ENCODE results near the gene ITPA. TPM values are rescaled to one million over a fixed set of nuclear protein-coding genes. Genes with fewer than 3 reads are reported as not detected.

The ITPA gene
- total RNA-seq, 1 experiment from 2014 or later: 77.3 TPM

DNA sequence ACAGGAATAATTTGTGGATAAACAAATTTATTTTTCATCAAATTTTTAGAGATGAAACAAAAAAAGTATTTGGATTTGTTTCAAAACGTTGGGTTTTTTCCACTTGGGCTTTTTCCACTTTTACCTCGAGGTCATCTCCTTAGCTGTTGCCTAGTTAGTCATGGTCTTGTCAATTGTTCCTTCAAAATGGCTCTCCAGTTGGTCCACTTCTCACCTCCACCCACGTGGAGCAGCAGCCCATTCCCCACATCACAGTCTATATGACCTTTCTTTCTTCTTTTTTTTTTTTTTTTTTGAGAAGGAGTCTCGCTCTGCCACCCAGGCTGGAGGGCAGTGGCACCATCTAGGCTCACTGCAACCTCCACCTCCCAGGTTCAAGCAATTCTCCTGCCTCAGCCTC lies 36.4 kb downstream of the ITPA start:
- Histone ChIP-seq H3K4me3 (replicated peaks in 1 of 2; ENCODE audit: low read depth in 1 of 2, low read length in 2 of 2) (no peak overlapping the region), H4K20me1 (ENCODE audit: insufficient read depth) (no peaks in the 10 kb centered on the region), H3K27ac (ENCODE audit: low read depth, low read length) (no peak overlapping the region), H3K4me1 (ENCODE audit: control insufficient read depth in 1 of 2, insufficient read depth in 2 of 2, low read length in 2 of 2) (peaks cover 0 to 1% of the 10 kb centered on the region in 2 experiments; a peak in 2 of 4 replicates), H3K36me3 (ENCODE audit: control insufficient read depth in 1 of 2, insufficient read depth in 2 of 2, low read length in 2 of 2) (no peaks in the 10 kb centered on the region), H3K27me3 (ENCODE audit: insufficient read depth, low read length) (no peaks in the 10 kb centered on the region), H2AFZ (ENCODE audit: low read depth, low read length, poor library complexity, severe bottlenecking) (no peak overlapping the region), H3K9ac (ENCODE audit: low read length) (no peak overlapping the region), H3K9me3 (ENCODE audit: control insufficient read depth in 1 of 2, insufficient read depth in 1 of 2, low read depth in 1 of 2, low read length in 2 of 2) (no peaks in the 10 kb centered on the region), H3K9me2 (ENCODE audit: insufficient read depth) (no peaks in the 10 kb centered on the region), H3K4me2 (ENCODE audit: low read length) (no peak overlapping the region), H3K79me2 (ENCODE audit: insufficient read depth, low read length) (no peaks in the 10 kb centered on the region)
- BruUV-seq (replicated peaks): no TSS peak
- ChIA-PET CTCF (interaction anchor here (0.7 kb wide), 1 partner anchor 8 kb away, joined by 4 read pairs; no protein-coding TSS in a partner anchor), RAD21 (ENCODE audit: low non-redundant PET in 1 of 2, low total read pairs in 2 of 2, uncharacterized antibody in 2 of 2, unreplicated experiment in 2 of 2) (no interaction called here), POLR2A (interaction anchor here (0.7 kb wide), 1 partner anchor 315 kb away, joined by 3 read pairs; no protein-coding TSS in a partner anchor)
- intact Hi-C loops (cut with micrococcal nuclease): no loop called here
- ATAC-seq (no peak), DNase-seq (ENCODE audit: low read depth, low spot score) (no peak)
- TF ChIP-seq, protein P1, sequence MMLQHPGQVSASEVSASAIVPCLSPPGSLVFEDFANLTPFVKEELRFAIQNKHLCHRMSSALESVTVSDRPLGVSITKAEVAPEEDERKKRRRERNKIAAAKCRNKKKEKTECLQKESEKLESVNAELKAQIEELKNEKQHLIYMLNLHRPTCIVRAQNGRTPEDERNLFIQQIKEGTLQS (IDR thresholded peaks at IDR 0.05): no peak
- TF ChIP-seq ZFX (IDR thresholded peaks at IDR 0.05): no peak
- TF ChIP-seq, protein P2, sequence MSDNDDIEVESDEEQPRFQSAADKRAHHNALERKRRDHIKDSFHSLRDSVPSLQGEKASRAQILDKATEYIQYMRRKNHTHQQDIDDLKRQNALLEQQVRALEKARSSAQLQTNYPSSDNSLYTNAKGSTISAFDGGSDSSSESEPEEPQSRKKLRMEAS (IDR thresholded peaks at IDR 0.05): no peak
- no peak for TF ChIP-seq POLR2AphosphoS5 (IDR thresholded peaks at IDR 0.05; ENCODE audit: low read depth, low read length)
- no peak for TF ChIP-seq CEBPB (IDR thresholded peaks at IDR 0.05; ENCODE audit: low read depth)
- TF ChIP-seq, protein P3, sequence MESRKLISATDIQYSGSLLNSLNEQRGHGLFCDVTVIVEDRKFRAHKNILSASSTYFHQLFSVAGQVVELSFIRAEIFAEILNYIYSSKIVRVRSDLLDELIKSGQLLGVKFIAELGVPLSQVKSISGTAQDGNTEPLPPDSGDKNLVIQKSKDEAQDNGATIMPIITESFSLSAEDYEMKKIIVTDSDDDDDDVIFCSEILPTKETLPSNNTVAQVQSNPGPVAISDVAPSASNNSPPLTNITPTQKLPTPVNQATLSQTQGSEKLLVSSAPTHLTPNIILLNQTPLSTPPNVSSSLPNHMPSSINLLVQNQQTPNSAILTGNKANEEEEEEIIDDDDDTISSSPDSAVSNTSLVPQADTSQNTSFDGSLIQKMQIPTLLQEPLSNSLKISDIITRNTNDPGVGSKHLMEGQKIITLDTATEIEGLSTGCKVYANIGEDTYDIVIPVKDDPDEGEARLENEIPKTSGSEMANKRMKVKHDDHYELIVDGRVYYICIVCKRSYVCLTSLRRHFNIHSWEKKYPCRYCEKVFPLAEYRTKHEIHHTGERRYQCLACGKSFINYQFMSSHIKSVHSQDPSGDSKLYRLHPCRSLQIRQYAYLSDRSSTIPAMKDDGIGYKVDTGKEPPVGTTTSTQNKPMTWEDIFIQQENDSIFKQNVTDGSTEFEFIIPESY (IDR thresholded peaks at IDR 0.05; ENCODE audit: extremely low read depth, insufficient replicate concordance, low read length): no peak
- TF ChIP-seq EZH2 (IDR thresholded peaks at IDR 0.05): no peak

DNA sequence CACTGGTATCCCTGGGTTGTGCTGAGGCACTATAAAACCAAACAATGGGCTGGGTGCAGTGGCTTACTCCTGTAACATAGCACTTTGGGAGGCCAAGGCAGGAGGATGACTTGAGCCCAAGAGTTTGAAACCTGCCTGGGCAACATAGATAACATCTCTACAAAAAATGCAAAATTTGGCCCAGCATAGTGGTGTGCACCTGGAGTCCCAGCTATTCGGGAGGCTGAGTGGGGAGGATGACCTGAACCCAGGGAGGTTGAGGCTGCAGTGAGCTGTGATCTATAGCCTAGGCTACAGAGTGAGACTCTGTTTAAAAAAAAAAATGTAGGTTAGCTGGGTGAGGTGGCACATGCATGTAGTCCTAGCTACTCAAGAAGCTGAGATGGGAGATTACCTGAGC lies 37.4 kb downstream of the ITPA start:
- Histone ChIP-seq H3K36me3 (ENCODE audit: control insufficient read depth in 1 of 2, insufficient read depth in 2 of 2, low read length in 2 of 2) (no peaks in the 10 kb centered on the region), H3K4me3 (replicated peaks in 1 of 2; ENCODE audit: low read depth in 1 of 2, low read length in 2 of 2) (no peak overlapping the region), H3K9me3 (ENCODE audit: control insufficient read depth in 1 of 2, insufficient read depth in 1 of 2, low read depth in 1 of 2, low read length in 2 of 2) (no peaks in the 10 kb centered on the region), H3K4me1 (ENCODE audit: control insufficient read depth in 1 of 2, insufficient read depth in 2 of 2, low read length in 2 of 2) (no peaks in the 10 kb centered on the region; a peak in 1 of 4 replicates), H2AFZ (ENCODE audit: low read depth, low read length, poor library complexity, severe bottlenecking) (no peak overlapping the region), H3K79me2 (ENCODE audit: insufficient read depth, low read length) (no peaks in the 10 kb centered on the region), H3K9me2 (ENCODE audit: insufficient read depth) (no peaks in the 10 kb centered on the region), H3K9ac (ENCODE audit: low read length) (no peak overlapping the region), H3K27ac (ENCODE audit: low read depth, low read length) (no peak overlapping the region), H4K20me1 (ENCODE audit: insufficient read depth) (no peaks in the 10 kb centered on the region), H3K27me3 (ENCODE audit: insufficient read depth, low read length) (no peaks in the 10 kb centered on the region), H3K4me2 (ENCODE audit: low read length) (no peak overlapping the region)
- BruUV-seq (replicated peaks): no TSS peak
- CTCF ChIA-PET: interaction anchor here (1.7 kb wide), 1 partner anchor 30 kb away, joined by 5 read pairs; no protein-coding TSS in a partner anchor
- DNase-seq (ENCODE audit: low read depth, low spot score): no peak
- RAD21 ChIA-PET (ENCODE audit: low non-redundant PET in 1 of 2, low total read pairs in 2 of 2, uncharacterized antibody in 2 of 2, unreplicated experiment in 2 of 2): no interaction called here
- no peak for ATAC-seq
- intact Hi-C loops (cut with micrococcal nuclease): no loop called here
- POLR2A ChIA-PET: no interaction called here
- TF ChIP-seq FOSL1 (IDR thresholded peaks at IDR 0.05; ENCODE audit: low read depth): no peak
- no peak for TF ChIP-seq SIN3A (IDR thresholded peaks at IDR 0.05; ENCODE audit: low read depth)
- no peak for TF ChIP-seq EZH2phosphoT487 (IDR thresholded peaks at IDR 0.05; ENCODE audit: borderline replicate concordance)
- no peak for TF ChIP-seq EZH2 (IDR thresholded peaks at IDR 0.05)
- TF ChIP-seq, protein P4, sequence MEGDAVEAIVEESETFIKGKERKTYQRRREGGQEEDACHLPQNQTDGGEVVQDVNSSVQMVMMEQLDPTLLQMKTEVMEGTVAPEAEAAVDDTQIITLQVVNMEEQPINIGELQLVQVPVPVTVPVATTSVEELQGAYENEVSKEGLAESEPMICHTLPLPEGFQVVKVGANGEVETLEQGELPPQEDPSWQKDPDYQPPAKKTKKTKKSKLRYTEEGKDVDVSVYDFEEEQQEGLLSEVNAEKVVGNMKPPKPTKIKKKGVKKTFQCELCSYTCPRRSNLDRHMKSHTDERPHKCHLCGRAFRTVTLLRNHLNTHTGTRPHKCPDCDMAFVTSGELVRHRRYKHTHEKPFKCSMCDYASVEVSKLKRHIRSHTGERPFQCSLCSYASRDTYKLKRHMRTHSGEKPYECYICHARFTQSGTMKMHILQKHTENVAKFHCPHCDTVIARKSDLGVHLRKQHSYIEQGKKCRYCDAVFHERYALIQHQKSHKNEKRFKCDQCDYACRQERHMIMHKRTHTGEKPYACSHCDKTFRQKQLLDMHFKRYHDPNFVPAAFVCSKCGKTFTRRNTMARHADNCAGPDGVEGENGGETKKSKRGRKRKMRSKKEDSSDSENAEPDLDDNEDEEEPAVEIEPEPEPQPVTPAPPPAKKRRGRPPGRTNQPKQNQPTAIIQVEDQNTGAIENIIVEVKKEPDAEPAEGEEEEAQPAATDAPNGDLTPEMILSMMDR (IDR thresholded peaks at IDR 0.05 in 2 of 3, conservative IDR thresholded peaks at IDR 0.05 in 1 of 3; ENCODE audit: borderline replicate concordance in 1 of 3, insufficient read depth in 1 of 3, low read depth in 2 of 3, low read length in 2 of 3): no peak
- TF ChIP-seq EGR1 (IDR thresholded peaks at IDR 0.05; ENCODE audit: low read depth): no peak
- TF ChIP-seq, protein P1 (IDR thresholded peaks at IDR 0.05): no peak
- TF ChIP-seq ZFX (IDR thresholded peaks at IDR 0.05): no peak
- TF ChIP-seq CEBPB (IDR thresholded peaks at IDR 0.05; ENCODE audit: low read depth): no peak
- TF ChIP-seq RAD21 (IDR thresholded peaks at IDR 0.05; ENCODE audit: low read depth): no peak
- TF ChIP-seq, protein P2 (IDR thresholded peaks at IDR 0.05): no peak
- no peak for TF ChIP-seq CBX3 (IDR thresholded peaks at IDR 0.05; ENCODE audit: low read depth)

Measured in HCT116 (cell line).